GM12878 (cell line): ENCODE data around the gene GFOD2. TPM values are rescaled to one million over a fixed set of nuclear protein-coding genes. Genes with fewer than 3 reads are reported as not detected.
A peak's percentile ranks its signal among the peaks of the same experiment; 100 is the strongest.

ENCODE experiments used
- ATAC-seq: fragments of 200-7000 bp; cut with Tn5 transposase; 3 replicates; pipeline ENCODE4 v1.9.1; 2020; ENCODE audit warnings: mild to moderate bottlenecking, moderate library complexity
- BruUV-seq: library from RNA; stranded (reverse); fragments of 400-500 nt; replicated peaks from 2 replicates; lab custom pipeline; 2021; lab: Mats Ljungman, UMichigan
- CTCF ChIA-PET: fragments of 300-600 bp; sonication (Branson Sonifier 250); formaldehyde crosslinking; extraction: SDS; loops from one replicate; lab custom pipeline; 2021; ENCODE audit warnings: inconsistent platforms; lab: Yijun Ruan, JAX
- POLR2A ChIA-PET: fragments of 350-600 bp; formaldehyde crosslinking; extraction: SDS; loops from one replicate; lab custom pipeline; 2021; ENCODE audit warnings: inconsistent platforms; lab: Charles Lee
- RAD21 ChIA-PET: fragments of 300-600 bp; sonication (Branson Sonifier 250); formaldehyde crosslinking; loops from one replicate; lab custom pipeline; 2023; ENCODE audit warnings: antibody characterized with exemption; ENCODE audit not compliant: unreplicated experiment; lab: Charles Lee
- SMC1A ChIA-PET: fragments of 300-600 bp; sonication (Branson Sonifier 250); formaldehyde crosslinking; loops from one replicate; lab custom pipeline; 2023; ENCODE audit not compliant: unreplicated experiment, uncharacterized antibody; lab: Charles Lee
- DNase-seq: peaks from one replicate; pipeline ENCODE4 v3.0.0-alpha.2; 2011; ENCODE audit warnings: low read depth, low spot score
- FAIRE-seq: peaks from 3 replicates; lab custom pipeline; 2011; peaks lifted over from hg19 to GRCh38; lab: Jason Lieb, UNC
- H2AFZ ChIP-seq: 2 replicates; pipeline ENCODE4 v1.6.0; 2011; ENCODE audit warnings: low read depth, low read length, control low read depth; ENCODE audit not compliant: control insufficient read depth
- H3K27ac ChIP-seq: 2 replicates; pipeline ENCODE4 v1.5.1; 2011; ENCODE audit warnings: control low read depth; ENCODE audit not compliant: control insufficient read depth, insufficient read depth
- H3K27me3 ChIP-seq, 2 experiments: replicated peaks in 1 of 2; 2 replicates each; pipeline versions ENCODE4 v1.6.0 to v1.6.1; 2011; ENCODE audit warnings: low read length in 1 of 2; ENCODE audit not compliant: control insufficient read depth in 2 of 2, insufficient read depth in 2 of 2
- H3K36me3 ChIP-seq, 2 experiments: 2 replicates each; pipeline ENCODE4 v1.5.1; 2011; ENCODE audit warnings: low read length in 1 of 2; ENCODE audit not compliant: control insufficient read depth in 2 of 2, insufficient read depth in 2 of 2
- H3K4me1 ChIP-seq: 2 replicates; pipeline ENCODE4 v1.6.1; 2011; ENCODE audit warnings: mild to moderate bottlenecking, low read length, moderate library complexity, mixed read lengths; ENCODE audit not compliant: control insufficient read depth, insufficient read depth
- H3K4me2 ChIP-seq: 2 replicates; pipeline ENCODE4 v1.6.0; 2011; ENCODE audit warnings: control low read depth; ENCODE audit not compliant: control insufficient read depth, insufficient read depth
- H3K4me3 ChIP-seq: fragments of 200-600 bp; sonication (generic); 2 replicates; pipeline ENCODE4 v1.5.1; 2016
- H3K79me2 ChIP-seq: 2 replicates; pipeline ENCODE4 v1.6.0; 2011; ENCODE audit warnings: low read length; ENCODE audit not compliant: control insufficient read depth, insufficient read depth
- H3K9ac ChIP-seq: 2 replicates; pipeline ENCODE4 v1.8.0; 2011; ENCODE audit warnings: low read length, control low read depth, mixed read lengths; ENCODE audit not compliant: control insufficient read depth, insufficient read depth
- H3K9me3 ChIP-seq: replicated peaks from 3 replicates; pipeline ENCODE4 v1.5.1; 2011; ENCODE audit warnings: mild to moderate bottlenecking, low read length; ENCODE audit not compliant: control insufficient read depth, insufficient read depth
- H4K20me1 ChIP-seq: 2 replicates; pipeline ENCODE4 v1.6.0; 2011; ENCODE audit not compliant: control insufficient read depth, insufficient read depth
- CTCF ChIP-seq, 3 experiments: IDR thresholded peaks in 2 of 3; conservative IDR thresholded peaks in 1 of 3; 2 replicates each; pipeline ENCODE4 v1.5.1; 2011; ENCODE audit warnings: low read depth in 3 of 3, low read length in 3 of 3, mild to moderate bottlenecking in 3 of 3, control low read depth in 2 of 3, moderate library complexity in 2 of 3, inconsistent platforms in 1 of 3, mixed read lengths in 1 of 3; ENCODE audit not compliant: control insufficient read depth in 2 of 3, insufficient read depth in 1 of 3; ENCODE audit errors: extremely low read depth in 1 of 3
- GATAD2B ChIP-seq: fragments of 450-650 bp; conservative IDR thresholded peaks from 2 replicates; pipeline ENCODE4 v1.6.1; 2017; ENCODE audit warnings: low read depth, mild to moderate bottlenecking, moderate library complexity
- PAX5 ChIP-seq: IDR thresholded peaks from 2 replicates; pipeline ENCODE4 v1.6.1; 2011; ENCODE audit warnings: low read depth, low read length, borderline replicate concordance
- ZNF384 ChIP-seq: IDR thresholded peaks from 2 replicates; pipeline ENCODE4 v1.6.1; 2012; ENCODE audit warnings: low read depth, mild to moderate bottlenecking, low read length, improper control_type of control experiment, borderline replicate concordance
- WGBS: methylation state at CpG from one replicate; pipeline ENCODE4 v1.1.6; 2016; ENCODE audit warnings: low lambda C conversion rate; ENCODE audit not compliant: insufficient replicate concordance, insufficient coverage; ENCODE audit errors: missing lambda C conversion rate; 5-methylcytosine and 5-hydroxymethylcytosine counted together
- in situ Hi-C: fragments of 300-500 bp; cut with MboI; formaldehyde crosslinking; loops from 9 replicates; pipeline ENCODE4 v1.14.3; 2018; ENCODE audit warnings: mixed read lengths
- intact Hi-C: fragments of 100-400 bp; cut with micrococcal nuclease; formaldehyde crosslinking; loops from one replicate; pipeline ENCODE4 v1.14.2; 2022; ENCODE audit not compliant: unreplicated experiment
- polyA plus RNA-seq, 11 experiments: library from polyadenylated mRNA; depleted of rRNA in 4 of 11; unstranded in 6 of 11; stranded (reverse) in 5 of 11; fragments of >200 nt; fragmentation: Nextera tagmentation in 4 of 11; fragmentation: Illumina TruSeq in 1 of 11; extraction: Ambion mirVana in 4 of 11; extraction: Trizol in 1 of 11; gene quantifications; 1 replicate in 1 of 11; 2 replicates in 10 of 11; pipeline versions ENCODE4 v1.2.1 to v1.2.3, GENCODE V29; 2011 to 2016; ENCODE audit warnings: inconsistent platforms in 2 of 11, missing spikeins in 2 of 11, low read depth in 1 of 11
- total RNA-seq, 4 experiments: library from RNA; depleted of rRNA in 3 of 4; stranded (reverse); fragments of >200 nt in 3 of 4; fragmentation: Illumina TruSeq in 1 of 4; extraction: Trizol in 1 of 4; gene quantifications; 2 replicates each; pipeline versions ENCODE4 v1.2.1 to v1.2.3, GENCODE V29; 2013 to 2021

Gene GFOD2
- total and polyA plus RNA-seq, 10 of the 15 experiments (the other 5 are each of a cell fraction or from before 2014, with no cell fraction given): 2.0 to 15.9 (median 12.0) TPM

- intact Hi-C loops: no loop called here
- FAIRE-seq (no peak), ATAC-seq (peak; percentile 88), DNase-seq (no peak)
- TF ChIP-seq GATAD2B: no peak
- TF ChIP-seq ZNF384: peak; percentile 63; the same call in 1 of the 2 replicates
- TF ChIP-seq PAX5: peak; percentile 76
- TF ChIP-seq CTCF (IDR thresholded peaks at IDR 0.05 in 2 of 3, conservative IDR thresholded peaks at IDR 0.05 in 1 of 3; ENCODE audit: control insufficient read depth in 2 of 3, extremely low read depth in 1 of 3, insufficient read depth in 1 of 3, low read depth in 3 of 3, low read length in 3 of 3): no peak
- Histone ChIP-seq H3K4me3 (no peak overlapping the region), H3K4me1 (peaks cover 5% of the 10 kb centered on the region), H3K4me2 (peak overlapping the region; percentile 26; the same call in 1 of the 2 replicates), H3K9ac (no peak overlapping the region; the same call in 1 of the 2 replicates), H3K36me3 (peaks cover 0 to 8% of the 10 kb centered on the region in 2 experiments; a peak in 3 of 4 replicates), H3K27ac (no peak overlapping the region; the same call in 1 of the 2 replicates), H3K9me3 (no peaks in the 10 kb centered on the region), H3K27me3 (no peaks in the 10 kb centered on the region), H2AFZ (peak overlapping the region; percentile 35; the same call in 1 of the 2 replicates), H4K20me1 (no peaks in the 10 kb centered on the region), H3K79me2 (no peaks in the 10 kb centered on the region)
- CTCF ChIA-PET: interaction anchor here (0.9 to 2.0 kb wide), 4 partner anchors 13 to 165 kb away, joined by 3 to 7 read pairs (median 3); partner anchors contain the start of genes C16orf86 and ENKD1
- POLR2A ChIA-PET: interaction anchor here (0.6 to 1.4 kb wide), 4 partner anchors 13 to 116 kb away, joined by 3 to 5 read pairs (median 4); no protein-coding TSS in a partner anchor
- SMC1A ChIA-PET: interaction anchor here (0.9 to 1.7 kb wide), 4 partner anchors 12 to 228 kb away, joined by 3 to 6 read pairs (median 3); partner anchors contain the start of gene GFOD2
- RAD21 ChIA-PET: interaction anchor here (0.7 to 1.2 kb wide), 2 partner anchors 13 to 33 kb away, joined by 5 to 6 read pairs; no protein-coding TSS in a partner anchor
- in situ Hi-C loops: no loop called here
- no TSS peak for BruUV-seq
- 40% methylated on average over 17 of the region's 17 CpGs for WGBS
These were observed 33.6 kb downstream of the GFOD2 start for GRCh38 chr16:67685388-67686112.
